HPDE6-E6E7 (cell line): ENCODE measurements around the gene TMBIM6.
A peak's percentile ranks its signal among the peaks of the same experiment; 100 is the strongest.
"Not testable (repeated sequence)": the region's sequence is repeated elsewhere in the genome, so short reads cannot be mapped to it uniquely, and the experiment has no call there.

Source experiments
- DNase-seq: peaks from one replicate; pipeline ENCODE4 v3.0.0; 2011; ENCODE audit warnings: missing footprints; ENCODE audit errors: extremely low spot score

The TMBIM6 gene

DNA sequence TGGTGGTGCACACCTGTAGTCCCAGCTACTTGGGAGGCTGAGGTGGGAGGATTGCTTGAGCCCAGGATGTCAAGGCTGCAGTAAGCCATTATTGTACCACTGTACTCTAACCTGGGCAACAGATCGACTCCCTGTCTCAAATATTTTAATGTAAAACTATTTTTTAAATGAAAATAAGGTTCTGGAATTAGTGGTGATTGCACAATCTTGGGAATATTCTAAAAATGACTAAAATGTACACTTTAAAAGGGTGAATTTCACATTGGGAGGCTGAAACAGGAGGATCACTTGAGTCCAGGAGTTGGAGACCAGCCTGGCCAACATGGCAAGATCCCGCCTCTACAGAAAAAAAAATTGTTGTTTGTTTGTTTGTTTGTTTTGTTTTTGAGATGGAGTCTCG is 12.9 kb upstream of the TMBIM6 start:
- no peak for DNase-seq

DNA sequence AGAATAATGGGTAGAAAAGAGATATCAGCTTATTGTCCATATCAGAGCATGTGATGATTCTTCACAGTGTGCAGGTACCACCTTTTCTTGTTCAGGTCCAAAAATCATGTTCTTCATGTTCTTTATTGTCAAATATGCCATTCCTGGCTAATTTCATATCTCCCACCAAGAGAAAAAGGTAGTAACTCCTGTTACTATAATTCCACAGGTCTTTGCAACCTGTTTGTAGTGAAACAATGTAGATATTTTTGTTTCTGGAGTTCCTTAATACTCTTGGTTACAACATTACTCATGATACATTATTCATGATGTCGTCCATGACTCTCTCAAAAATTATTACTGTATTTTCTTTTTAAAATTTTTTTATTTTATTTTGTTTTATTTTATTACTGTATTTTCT is 11.3 kb upstream of the TMBIM6 start:
- no peak for DNase-seq

GRCh38 chr12:49730568-49731101 is 10.7 kb upstream of the TMBIM6 start:
- no peak for DNase-seq

DNA sequence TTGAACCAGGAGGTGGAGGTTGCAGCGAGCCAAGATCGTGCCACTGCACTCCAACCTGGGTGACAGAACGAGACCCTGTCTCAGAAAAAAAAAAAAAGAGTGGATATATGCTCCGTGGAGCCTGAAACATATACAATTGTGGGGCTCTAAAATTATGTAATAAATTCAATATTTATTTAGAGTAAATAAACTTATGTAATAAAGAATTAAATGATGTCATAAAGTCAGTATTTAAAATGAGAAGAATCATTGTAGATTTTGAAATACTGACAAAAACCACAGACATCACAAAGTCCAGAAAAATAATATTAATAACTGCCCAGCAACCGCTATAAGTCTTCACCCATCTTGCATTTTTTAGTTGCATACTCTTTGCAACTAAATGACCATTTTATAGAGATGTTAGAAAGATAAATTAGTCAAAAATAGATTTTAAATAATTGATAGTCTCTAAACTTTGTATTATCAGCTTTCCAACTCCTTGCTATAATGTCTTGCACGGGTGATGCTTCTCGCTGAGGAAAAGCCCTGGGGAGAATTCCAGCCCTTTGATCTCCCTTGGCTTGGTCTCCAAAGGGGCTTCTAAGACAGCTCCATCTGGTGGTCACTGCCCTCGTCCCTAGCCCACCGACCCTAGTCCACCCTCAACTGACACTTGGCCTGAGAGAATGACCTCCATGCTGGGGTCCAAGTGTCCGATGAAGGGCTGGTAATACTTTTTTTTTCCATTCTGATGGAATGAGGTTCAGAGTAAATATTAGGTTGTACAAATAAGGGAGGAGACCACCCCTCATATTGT is 7.9 kb upstream of the TMBIM6 start:
- DNase-seq = no peak

DNA sequence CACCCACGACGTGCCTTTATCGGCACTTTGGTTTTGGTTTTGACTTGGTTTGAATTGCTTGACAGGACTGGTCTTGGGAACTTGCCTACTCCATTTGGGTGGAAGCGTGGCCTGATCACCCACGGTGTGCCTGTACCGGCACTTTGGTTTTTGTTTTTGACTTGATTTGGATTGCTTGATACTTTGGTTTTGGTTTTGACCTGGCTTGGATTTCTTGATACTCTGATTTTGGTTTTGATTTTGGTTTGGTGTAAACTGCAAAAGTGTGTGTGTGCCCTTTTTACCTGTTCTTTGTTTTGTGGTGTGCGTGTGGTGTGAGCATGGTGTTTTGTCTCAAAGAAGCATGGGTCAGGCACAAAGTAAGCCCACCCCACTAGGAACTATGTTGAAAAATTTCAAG is 6.5 kb upstream of the TMBIM6 start:
- not testable (repeated sequence) for DNase-seq

- DNase-seq = not testable (repeated sequence)
Observed at GRCh38 chr12:49738721-49739120, 2.6 kb upstream of the TMBIM6 start.

- DNase-seq = not testable (repeated sequence)
Observed at GRCh38 chr12:49740277-49740676, 1.1 kb upstream of the TMBIM6 start.

GRCh38 chr12:49741882-49742620 is 694 bp downstream of the TMBIM6 start:
- DNase-seq = peak; percentile 61

DNA sequence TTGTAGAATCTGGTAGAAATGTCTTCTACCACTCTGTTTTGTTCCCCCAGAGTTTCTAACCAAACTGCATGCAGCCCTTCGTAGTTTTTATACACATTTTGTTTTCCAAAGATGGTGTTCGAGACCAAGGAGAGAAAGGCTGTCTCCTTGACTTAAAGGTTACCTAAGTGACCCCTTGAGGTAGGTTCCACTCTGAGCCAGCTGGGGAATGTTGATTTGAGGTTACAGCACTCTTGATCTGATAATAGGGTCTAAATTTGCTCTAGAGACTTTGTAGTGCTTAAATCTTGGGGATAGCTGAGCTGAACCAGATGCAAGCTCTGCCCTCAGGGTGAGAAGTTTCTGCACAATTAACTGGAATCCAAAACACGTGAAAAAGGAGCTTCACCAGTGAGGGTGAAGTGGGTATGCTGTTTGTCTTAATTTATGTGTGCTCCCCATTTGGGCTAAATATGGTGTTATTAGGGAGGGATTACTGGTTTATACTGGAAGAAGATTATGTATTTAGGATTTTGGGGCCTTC is 3.1 kb downstream of the TMBIM6 start:
- no peak for DNase-seq

GRCh38 chr12:49748306-49748705 is 6.9 kb downstream of the TMBIM6 start:
- DNase-seq = no peak

DNA sequence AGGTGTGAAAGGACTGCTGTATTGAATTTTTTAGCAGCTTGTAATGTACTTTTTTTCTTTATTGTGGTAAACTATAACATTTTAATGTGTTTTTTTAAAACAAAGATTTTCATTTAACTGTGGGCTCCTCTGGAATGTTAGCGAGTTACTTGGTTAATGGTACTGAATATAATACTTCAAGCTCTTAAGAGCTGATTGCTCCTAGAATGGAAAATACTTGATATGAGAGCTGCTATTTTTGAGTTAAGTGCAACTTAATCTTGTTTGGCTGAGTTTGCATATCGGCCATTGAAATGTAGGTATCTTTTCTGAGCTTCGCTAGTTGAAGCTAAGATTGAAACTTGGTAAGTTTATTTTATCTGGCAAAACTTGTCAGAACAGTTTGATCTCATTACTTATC is 7.4 kb downstream of the TMBIM6 start:
- no peak for DNase-seq

DNA sequence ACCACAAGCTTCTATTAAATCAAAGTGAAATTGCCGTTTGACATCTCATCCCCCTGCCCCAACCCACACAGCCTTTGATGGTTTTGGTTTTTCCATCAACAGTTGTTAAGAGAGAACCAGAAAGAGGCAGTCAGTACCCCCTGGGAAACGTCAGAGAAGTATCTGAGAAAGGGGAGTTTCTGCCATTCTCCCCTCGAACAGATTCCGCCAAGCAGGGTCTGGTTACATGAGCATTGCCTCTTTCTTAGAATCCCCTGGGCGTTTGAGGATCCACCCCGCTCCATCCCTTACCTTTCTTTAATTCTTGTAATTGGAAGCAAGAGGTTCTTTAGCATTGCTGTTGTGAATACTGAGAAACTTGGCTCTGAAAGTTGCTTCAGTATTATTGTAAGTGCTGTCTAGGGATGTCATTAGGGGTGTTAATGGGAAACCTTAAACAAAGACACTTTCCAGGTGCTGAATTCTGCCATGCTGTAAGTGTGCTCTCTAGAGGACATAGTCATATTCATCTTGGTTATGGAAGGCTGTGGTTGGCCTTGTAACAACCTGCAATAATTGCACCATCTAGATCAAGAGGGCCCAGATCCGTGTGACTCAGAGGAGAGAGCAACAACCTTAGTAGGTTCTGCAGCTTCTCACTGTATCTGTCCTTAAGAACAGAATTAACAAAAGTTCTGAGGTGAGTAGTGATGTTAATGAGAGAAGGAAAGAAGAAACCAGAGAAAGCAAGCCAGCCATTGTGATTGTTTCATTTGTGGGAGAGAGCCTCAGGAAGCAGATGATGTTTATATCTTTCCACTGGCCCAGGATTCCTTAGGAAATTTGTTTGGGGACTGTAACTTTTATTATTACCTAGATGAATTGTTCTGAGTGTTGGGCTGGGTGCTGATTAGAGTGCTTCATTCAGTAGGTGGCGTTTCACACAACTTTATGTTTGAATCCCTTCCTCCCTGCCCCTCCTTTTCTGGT is 9.0 kb downstream of the TMBIM6 start:
- DNase-seq = peak; percentile 51

- DNase-seq = no peak
Observed at GRCh38 chr12:49750996-49751393, 9.6 kb downstream of the TMBIM6 start.

DNA sequence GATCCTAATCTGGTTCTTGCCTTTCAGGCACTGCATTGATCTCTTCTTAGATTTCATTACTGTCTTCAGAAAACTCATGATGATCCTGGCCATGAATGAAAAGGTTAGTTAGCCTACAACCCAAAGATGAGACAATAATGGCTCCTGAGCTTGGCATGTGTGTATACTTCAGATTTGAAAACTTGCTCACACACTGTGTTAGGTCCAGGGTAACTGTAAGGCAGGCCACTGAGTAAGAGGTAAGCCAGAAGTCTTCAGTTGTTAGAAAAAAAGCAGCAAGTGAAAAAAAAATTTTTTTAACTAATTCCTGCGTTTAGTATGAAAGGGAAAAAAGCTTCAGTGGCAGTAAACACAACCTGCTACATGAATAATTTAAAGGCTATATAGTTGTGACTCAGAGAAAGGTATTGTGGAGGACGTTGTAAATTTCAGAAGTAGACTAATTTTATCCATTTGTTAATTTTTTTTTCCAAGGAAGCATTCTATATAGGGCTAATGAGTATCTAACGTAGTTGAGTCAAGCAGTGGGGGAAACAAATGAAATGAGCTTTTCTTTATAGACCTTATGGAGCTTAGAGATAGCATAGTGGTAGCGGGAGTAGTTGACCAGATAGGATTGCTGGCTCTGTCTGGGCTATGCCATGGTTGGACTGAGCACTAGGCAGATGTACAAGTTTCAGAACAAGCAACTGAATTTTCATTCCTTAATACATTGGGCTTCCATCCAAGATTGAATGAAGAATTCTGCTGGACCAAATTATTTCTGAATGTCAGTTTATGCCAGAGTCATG is 20.5 kb downstream of the TMBIM6 start:
- DNase-seq = no peak

DNA sequence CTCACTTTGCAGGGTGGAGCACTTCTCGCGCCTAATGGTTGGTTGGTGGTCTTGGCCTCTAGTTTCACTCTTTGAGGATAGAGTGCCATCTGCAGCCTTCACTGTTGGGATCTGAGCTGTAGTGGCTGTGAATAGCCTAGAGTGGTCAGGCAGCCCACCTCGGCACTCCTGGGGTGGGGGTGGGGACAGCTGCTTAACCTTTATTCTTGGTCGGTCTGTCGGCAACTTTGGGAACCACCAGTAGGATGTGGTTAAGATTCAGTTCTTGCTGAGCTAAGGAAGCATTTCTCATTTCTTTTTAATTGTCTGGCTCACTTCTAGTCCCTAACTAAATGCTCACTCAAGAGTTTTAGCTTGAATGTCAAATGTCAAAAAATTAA is 21.1 kb downstream of the TMBIM6 start:
- DNase-seq = no peak

DNA sequence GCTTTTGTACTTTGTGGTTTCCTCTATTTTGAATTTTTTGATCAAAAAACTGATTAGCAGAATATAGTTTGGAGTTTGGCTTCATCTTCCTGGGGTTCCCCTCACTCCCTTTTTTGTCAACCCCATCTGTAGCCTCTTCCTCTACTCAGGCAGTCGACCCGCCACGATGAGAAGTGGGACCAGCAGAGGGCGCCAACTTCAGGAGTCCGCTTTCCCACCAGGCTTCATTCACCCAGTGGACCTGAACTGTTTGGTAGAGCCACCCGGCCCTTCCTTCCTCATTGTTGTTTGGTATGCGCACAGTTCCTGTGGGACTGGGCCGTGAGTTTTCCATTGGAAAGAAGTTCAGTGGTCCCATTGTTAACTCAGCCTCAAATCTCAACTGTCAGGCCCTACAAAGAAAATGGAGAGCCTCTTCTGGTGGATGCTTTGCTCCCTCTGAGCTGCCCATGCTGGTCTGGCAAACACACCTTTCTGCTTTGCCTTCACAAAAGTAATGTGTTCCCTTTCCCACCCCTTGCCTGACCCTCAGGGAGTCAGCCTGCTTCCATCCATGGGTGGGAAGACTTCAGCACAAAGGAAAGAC is 21.7 kb downstream of the TMBIM6 start:
- DNase-seq = peak; percentile 38

DNA sequence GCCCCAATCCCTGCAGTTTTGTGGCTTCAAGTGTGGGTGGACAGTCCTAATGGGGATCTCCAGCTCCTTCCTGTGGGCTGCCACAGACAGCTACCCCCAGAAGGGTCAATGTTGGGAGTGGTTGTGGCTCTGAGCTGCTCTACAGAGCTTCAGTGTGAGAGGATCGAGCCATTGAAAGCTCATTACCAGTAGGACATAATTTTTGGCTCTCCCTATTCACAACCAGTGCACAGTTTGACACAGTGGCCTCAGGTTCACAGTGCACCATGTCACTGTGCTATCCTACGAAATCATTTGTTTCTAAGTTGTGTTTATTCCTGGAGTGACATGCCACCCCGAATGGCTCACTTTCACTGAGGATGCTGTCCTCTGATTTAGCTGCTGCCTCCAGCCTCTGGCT is 22.8 kb downstream of the TMBIM6 start:
- no peak for DNase-seq

DNA sequence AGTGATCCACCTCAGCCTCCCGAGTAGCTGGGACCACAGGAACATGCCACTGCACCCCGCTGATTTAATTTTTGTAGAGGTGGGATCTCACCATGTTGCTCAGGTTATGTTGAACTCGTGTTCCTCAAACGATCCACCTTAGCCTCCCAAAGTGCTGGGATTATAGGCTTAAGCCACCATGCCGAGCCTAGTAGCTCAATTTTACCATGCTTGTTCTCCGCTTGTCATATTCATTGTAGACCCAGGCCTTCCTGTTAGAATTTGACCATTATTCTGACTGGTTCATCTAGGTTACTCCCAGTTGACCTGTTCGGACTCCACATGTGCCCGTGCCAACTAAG is 24.7 kb downstream of the TMBIM6 start:
- DNase-seq = no peak

DNA sequence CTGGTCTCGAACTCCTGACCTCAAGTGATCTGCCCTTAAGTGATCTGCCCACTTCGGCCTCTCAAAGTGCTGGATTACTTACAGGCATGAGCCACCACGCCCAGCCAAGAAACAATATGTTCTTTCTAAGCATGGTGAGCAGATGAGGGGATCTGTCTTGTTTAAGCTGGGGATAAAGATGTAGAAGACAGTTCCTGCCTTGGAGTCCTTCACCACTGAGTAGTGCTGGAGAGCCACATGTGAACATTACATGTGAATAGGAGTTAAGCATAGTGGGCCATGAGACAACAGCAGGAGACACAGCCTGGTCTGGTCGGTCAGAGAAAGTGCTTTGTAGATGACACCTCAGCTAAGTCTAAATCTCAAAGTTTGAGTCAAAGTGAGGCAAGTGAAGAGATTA is 26.0 kb downstream of the TMBIM6 start:
- no peak for DNase-seq

GRCh38 chr12:49773102-49773501 is 31.7 kb downstream of the TMBIM6 start:
- DNase-seq = not testable (repeated sequence)

- DNase-seq = peak; percentile 71
Observed at GRCh38 chr12:49776413-49776812, 35.1 kb downstream of the TMBIM6 start.
